ENCODE measurements around the gene CDK11B.

The CDK11B gene

DNA sequence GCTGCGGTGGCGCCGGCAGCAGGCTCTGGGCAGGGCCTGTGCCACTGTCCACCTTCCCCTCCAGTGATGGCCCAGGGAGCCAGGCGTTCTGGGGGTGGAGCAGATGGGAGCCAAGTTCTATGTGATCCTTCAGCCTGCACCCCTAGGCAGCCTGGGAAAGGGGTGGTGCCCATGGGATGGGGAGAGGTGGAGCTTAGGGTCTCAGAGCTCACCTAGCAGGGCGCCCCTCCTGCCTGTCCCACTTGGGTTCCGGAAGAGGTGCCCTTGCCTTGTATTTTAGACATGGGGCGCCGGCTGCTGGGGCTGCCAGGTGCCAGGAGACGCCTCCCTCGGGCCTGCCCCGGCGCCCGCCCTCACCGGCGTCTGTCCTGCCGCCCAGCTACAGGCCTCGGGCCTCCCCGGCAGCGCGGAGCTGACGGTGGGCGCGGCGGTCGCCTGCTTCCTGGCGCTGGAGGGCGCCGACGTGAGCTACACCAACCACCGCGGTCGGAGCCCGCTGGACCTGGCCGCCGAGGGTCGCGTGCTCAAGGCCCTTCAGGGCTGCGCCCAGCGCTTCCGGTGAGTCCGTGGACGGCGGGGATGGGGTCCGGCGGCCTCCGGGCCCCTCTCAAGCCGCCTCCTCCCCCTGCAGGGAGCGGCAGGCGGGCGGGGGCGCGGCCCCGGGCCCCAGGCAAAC, 29.9 kb downstream of the CDK11B start:
- peak overlapping the region; percentile 38; the same call in 1 of the 2 replicates for H3K9ac ChIP-seq (ENCODE audit: low read depth, low read length)
- H3K4me1 ChIP-seq (ENCODE audit: insufficient read depth, low read length) = no peaks in the 10 kb centered on the region
- no peaks in the 10 kb centered on the region for H3K9me3 ChIP-seq (ENCODE audit: control insufficient read depth, insufficient read depth, low read length)
- no peaks in the 10 kb centered on the region for H3K36me3 ChIP-seq (ENCODE audit: insufficient read depth, low read length)

DNA sequence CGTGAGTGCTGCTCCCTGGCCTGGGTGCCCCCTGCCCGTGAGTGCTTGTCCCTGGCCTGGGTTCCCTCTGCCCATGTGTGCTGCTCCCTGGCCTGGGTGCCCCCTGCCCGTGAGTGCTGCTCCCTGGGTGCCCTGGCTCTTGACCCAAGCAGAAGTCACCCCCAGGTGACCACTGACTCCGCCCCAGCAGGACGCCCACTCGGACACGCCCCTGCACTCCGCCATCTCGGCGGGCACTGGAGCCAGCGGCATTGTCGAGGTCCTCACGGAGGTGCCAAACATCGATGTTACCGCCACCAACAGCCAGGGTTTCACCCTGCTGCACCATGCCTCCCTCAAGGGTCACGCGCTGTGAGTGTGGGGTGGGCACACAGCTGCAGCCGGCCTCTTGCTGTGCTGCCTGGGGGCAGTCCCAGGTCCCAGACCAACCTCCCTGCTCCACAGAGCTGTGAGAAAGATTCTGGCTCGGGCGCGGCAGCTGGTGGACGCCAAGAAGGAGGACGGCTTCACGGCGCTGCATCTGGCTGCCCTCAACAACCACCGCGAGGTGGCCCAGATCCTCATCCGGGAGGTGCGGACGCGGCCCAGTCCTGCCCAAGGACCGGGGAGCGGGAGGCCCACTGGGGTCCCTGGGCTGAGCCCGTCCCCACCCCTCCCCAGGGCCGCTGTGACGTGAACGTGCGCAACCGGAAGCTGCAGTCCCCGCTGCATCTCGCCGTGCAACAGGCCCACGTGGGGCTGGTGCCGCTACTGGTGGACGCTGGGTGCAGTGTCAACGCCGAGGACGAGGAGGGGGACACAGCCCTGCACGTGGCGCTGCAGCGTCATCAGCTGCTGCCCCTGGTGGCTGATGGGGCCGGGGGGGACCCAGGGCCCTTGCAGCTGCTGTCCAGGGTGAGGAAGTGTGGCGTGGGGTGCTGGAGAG, 30.7 kb downstream of the CDK11B start:
- Histone ChIP-seq H3K9ac (ENCODE audit: low read depth, low read length) (no peak overlapping the region), H3K36me3 (ENCODE audit: insufficient read depth, low read length) (no peaks in the 10 kb centered on the region), H3K4me1 (ENCODE audit: insufficient read depth, low read length) (no peaks in the 10 kb centered on the region), H3K9me3 (ENCODE audit: control insufficient read depth, insufficient read depth, low read length) (no peaks in the 10 kb centered on the region)

DNA sequence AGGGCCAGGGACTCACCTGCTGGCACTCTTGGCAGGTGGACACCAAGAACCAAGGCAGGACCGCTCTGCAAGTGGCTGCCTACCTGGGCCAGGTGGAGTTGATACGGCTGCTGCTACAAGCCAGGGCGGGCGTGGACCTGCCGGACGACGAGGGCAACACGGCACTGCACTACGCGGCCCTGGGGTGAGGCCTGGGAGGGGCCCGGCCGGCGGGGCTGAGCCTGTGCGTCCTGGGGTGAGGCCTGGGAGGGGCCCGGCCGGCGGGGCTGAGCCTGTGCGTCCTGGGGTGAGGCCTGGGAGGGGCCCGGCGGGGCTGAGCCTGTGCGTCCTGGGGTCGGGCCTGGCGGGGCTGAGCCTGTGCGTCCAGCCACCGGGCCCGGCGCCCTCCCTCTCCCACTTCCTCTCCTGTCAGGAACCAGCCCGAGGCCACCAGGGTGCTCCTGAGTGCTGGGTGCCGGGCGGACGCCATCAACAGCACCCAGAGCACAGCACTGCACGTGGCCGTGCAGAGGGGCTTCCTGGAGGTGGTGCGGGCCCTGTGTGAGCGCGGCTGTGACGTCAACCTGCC, 31.5 kb downstream of the CDK11B start:
- H3K4me1 ChIP-seq (ENCODE audit: insufficient read depth, low read length) = no peaks in the 10 kb centered on the region
- no peaks in the 10 kb centered on the region for H3K9me3 ChIP-seq (ENCODE audit: control insufficient read depth, insufficient read depth, low read length)
- no peaks in the 10 kb centered on the region for H3K36me3 ChIP-seq (ENCODE audit: insufficient read depth, low read length)
- no peak overlapping the region for H3K9ac ChIP-seq (ENCODE audit: low read depth, low read length)

DNA sequence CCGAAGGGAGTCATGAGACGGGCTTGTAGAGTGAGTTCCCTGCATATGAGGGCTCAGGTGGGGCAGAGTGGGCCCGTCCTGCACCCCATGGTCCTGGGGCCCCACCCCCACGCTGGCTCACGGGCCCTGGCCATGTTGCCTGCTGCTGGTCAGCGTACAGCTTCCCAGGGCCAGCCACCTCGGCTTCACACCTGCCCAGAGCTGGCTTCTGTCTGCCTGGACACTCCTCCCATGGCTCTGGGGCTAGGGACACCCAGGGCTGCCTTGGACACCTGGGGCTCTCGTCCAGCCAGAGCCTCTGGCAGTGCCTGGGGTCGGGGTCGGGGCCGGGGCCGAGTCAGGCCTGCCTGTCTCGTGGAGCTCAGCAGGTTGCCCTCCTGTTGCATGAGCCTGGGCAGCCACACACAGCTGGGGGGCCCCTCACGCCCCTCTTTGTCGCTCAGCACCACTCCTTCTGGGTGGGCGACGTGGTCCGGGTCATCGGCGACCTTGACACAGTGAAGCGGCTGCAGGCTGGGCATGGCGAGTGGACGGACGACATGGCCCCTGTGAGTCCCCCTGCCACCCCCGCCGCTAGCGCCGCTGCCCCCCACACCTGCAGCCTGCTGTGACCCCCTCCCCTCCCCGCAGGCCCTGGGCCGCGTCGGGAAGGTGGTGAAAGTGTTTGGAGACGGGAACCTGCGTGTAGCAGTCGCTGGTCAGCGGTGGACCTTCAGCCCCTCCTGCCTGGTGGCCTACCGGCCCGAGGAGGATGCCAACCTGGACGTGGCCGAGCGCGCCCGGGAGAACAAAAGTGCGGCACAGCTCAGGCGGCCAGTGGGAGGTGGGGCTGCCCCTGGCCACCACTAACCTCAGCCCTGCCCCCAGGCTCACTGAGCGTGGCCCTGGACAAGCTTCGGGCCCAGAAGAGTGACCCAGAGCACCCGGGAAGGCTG, 32.3 kb downstream of the CDK11B start:
- Histone ChIP-seq H3K4me1 (ENCODE audit: insufficient read depth, low read length) (no peaks in the 10 kb centered on the region), H3K9me3 (ENCODE audit: control insufficient read depth, insufficient read depth, low read length) (no peaks in the 10 kb centered on the region), H3K36me3 (ENCODE audit: insufficient read depth, low read length) (no peaks in the 10 kb centered on the region)

DNA sequence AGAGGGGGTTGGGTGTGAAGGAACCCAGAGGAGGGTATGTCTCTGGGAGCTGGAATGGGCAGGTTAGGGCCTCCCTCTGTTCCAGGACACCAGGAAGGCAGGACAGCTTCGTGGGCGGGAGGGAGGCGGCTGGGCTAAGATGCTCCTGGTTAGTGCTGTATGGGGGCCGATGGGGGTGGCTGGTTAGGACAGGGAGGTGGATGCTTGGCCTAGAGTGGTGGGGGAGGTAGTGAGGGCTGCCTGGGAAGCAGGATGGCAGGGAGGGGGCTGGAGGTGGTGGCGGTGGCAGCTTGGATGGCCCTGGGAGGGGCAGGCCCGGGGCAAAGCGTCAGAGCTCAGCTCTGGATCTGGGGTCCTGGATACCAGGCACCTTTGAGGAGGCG, 33.0 kb downstream of the CDK11B start:
- Histone ChIP-seq H3K4me1 (ENCODE audit: insufficient read depth, low read length) (no peaks in the 10 kb centered on the region), H3K36me3 (ENCODE audit: insufficient read depth, low read length) (no peaks in the 10 kb centered on the region), H3K9me3 (ENCODE audit: control insufficient read depth, insufficient read depth, low read length) (no peaks in the 10 kb centered on the region), H3K9ac (ENCODE audit: low read depth, low read length) (no peak overlapping the region)

More for the DNA sequence above, 32.3 kb downstream of the CDK11B start:
- no peak overlapping the region for H3K9ac ChIP-seq (ENCODE audit: low read depth, low read length)

DNA sequence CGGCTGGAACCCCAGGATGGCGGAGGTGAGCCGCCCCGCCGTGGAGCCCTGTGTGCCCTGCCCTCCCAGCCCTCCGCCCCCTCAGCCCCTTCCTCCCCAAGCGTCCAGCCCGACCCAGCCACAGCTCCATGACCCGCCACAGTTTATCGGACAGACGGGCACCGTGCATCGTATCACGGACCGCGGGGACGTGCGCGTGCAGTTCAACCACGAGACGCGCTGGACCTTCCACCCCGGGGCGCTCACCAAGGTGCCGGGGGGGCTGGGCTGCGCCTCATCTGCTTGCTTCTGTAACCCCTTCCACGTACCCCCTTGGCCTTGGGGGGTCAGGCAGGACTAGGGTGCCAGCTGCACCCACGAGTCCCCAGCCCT, 33.4 kb downstream of the CDK11B start:
- H3K9ac ChIP-seq (ENCODE audit: low read depth, low read length) = no peak overlapping the region
- no peaks in the 10 kb centered on the region for H3K9me3 ChIP-seq (ENCODE audit: control insufficient read depth, insufficient read depth, low read length)
- H3K4me1 ChIP-seq (ENCODE audit: insufficient read depth, low read length) = no peaks in the 10 kb centered on the region
- H3K36me3 ChIP-seq (ENCODE audit: insufficient read depth, low read length) = no peaks in the 10 kb centered on the region

DNA sequence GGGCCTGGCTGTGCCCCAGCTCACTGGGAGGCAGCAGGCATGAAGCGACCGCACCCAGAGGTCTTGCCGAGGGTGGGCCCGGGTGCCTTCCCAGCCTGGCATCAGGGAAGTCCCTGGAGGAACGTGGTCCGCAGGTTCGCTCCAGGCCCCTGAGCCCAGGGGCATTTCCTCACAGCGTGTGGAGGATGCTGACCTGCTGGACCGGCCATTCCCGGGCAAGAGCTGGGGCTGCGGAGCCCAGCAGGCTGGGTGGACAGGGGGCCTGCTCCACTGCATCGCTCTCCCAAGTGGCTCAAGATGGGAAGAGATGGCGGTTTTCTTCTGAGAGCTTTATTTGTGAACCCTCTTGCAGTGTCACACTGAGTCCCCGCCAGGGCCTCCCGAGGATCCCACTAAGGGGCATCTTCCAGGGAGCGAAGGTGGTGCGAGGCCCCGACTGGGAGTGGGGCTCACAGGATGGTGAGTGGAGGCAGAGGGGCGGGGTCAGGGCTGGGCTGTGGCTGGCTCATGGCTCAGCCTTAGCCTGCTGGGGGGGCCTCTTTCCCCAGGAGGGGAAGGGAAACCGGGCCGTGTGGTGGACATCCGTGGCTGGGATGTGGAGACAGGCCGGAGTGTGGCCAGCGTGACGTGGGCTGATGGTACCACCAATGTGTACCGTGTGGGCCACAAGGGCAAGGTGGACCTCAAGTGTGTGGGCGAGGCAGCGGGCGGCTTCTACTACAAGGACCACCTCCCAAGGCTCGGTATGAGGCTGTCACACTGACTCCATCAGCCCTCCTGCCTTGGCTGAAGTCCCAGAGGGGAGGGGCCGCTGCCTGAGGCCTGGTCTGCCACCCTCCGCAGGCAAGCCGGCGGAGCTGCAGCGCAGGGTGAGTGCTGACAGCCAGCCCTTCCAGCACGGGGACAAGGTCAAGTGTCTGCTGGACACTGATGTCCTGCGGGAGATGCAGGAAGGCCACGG, 34.1 kb downstream of the CDK11B start:
- Histone ChIP-seq H3K36me3 (ENCODE audit: insufficient read depth, low read length) (no peaks in the 10 kb centered on the region), H3K9ac (ENCODE audit: low read depth, low read length) (no peak overlapping the region), H3K9me3 (ENCODE audit: control insufficient read depth, insufficient read depth, low read length) (no peaks in the 10 kb centered on the region), H3K4me1 (ENCODE audit: insufficient read depth, low read length) (no peaks in the 10 kb centered on the region)

DNA sequence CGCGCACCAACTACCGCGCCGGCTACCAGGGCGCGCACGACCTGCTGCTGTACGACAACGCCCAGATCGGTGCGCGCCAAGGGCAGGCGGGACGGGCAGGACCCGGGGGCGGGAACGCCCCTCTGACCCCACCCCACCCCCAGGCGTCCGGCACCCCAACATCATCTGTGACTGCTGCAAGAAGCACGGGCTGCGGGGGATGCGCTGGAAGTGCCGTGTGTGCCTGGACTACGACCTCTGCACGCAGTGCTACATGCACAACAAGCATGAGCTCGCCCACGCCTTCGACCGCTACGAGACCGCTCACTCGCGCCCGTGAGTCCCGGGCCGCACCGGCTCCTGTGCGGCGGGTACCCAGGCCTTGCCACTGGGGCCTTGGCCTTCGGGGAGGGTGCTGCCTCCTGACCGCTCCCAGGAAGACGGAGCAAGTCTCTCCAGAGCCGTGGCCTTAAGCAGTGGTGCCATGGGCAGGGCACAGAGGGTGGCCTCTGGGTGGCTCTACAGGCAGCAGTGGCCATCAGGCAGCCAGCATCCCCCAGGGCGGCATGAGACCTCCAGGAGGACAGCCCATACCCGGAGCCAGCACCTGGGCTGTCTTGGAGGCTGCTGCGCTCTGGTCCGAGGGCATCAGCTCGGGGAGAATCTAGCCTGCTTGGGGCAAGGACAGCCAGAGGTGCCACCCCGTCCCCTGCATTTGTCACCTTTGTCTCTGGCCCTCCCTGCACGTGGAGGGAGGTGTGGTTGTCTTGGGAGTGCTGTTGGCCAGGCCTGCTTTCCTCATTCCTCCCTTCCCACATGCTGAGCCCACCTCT, 35.0 kb downstream of the CDK11B start:
- Histone ChIP-seq H3K4me1 (ENCODE audit: insufficient read depth, low read length) (no peaks in the 10 kb centered on the region), H3K36me3 (ENCODE audit: insufficient read depth, low read length) (no peaks in the 10 kb centered on the region), H3K9ac (ENCODE audit: low read depth, low read length) (no peak overlapping the region), H3K9me3 (ENCODE audit: control insufficient read depth, insufficient read depth, low read length) (no peaks in the 10 kb centered on the region)

DNA sequence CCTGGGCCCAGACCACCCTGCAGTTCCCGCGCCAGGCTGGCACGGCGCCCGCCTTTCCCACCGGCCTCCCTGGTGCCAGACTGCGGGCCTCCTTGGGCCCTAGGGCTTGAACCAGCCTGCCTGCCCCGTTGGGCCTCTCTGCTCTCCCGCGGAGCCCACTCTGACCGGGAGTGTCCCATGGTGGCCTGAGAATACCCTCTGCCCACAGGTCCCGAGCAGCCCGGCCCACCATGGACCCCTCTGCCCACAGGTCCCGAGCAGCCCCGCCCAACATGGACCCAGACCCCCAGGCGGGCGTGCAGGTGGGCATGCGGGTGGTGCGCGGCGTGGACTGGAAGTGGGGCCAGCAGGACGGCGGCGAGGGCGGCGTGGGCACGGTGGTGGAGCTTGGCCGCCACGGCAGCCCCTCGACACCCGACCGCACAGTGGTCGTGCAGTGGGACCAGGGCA, 35.6 kb downstream of the CDK11B start:
- H3K9ac ChIP-seq (ENCODE audit: low read depth, low read length) = no peak overlapping the region
- no peaks in the 10 kb centered on the region for H3K36me3 ChIP-seq (ENCODE audit: insufficient read depth, low read length)
- no peaks in the 10 kb centered on the region for H3K4me1 ChIP-seq (ENCODE audit: insufficient read depth, low read length)
- no peaks in the 10 kb centered on the region for H3K9me3 ChIP-seq (ENCODE audit: control insufficient read depth, insufficient read depth, low read length)

DNA sequence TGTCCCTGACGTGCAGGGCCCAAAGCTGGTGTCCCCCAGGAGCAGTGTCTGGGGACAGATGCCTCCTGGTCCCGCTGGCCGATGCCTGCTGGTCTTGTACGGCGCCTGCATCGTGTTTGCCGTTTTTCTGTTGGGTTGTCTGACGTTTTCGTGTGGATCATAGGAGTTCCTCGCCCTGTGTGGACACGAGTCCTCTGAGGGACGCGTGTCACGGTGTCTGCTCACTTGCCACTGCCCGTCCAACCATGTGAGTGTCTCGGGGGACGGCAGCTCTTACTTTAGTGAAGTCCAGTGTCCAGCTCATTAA, 36.1 kb downstream of the CDK11B start:
- H3K4me1 ChIP-seq (ENCODE audit: insufficient read depth, low read length) = no peaks in the 10 kb centered on the region
- H3K36me3 ChIP-seq (ENCODE audit: insufficient read depth, low read length) = no peaks in the 10 kb centered on the region
- no peaks in the 10 kb centered on the region for H3K9me3 ChIP-seq (ENCODE audit: control insufficient read depth, insufficient read depth, low read length)
- H3K9ac ChIP-seq (ENCODE audit: low read depth, low read length) = no peak overlapping the region

DNA sequence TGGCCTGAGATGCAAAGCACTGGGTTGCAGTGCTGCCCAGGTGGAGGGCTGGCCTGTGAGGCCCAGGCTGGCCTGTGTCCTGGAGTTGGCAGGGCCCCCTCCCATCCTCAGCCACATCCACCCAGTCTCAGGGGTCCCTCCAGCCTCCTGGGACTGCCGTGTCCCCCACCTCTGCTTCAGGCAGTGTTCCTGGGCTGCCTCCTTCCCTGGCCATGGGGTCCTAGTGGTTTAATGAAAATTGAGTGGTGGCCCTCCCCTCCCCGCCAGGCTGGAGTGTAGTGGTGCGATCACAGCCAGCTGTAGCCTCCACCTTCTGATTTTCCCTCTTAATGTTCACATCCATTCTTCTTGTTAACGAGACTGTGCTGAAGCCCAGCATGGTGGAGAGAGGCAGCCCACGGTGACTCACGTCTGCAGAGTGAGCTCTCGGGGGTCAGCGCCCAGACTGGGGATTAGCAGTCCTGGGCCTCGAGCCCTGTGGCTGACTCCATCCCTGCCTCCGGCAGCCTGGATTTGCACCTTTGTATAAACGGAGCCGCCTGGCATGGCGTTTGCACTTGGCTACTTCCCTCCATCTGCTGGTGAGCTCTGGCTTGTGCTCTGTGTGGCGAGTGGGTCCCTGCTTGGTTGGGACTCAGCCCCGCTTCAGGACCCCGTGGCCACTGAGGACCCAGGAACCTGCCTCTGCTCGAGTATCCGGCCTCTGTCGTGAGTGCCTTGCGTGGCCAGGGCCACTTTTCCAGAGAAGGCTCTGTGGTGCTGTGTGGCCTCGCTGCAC, 36.6 kb downstream of the CDK11B start:
- Histone ChIP-seq H3K36me3 (ENCODE audit: insufficient read depth, low read length) (no peaks in the 10 kb centered on the region; the same call in 1 of the 2 replicates), H3K4me1 (ENCODE audit: insufficient read depth, low read length) (no peaks in the 10 kb centered on the region), H3K9ac (ENCODE audit: low read depth, low read length) (no peak overlapping the region), H3K9me3 (ENCODE audit: control insufficient read depth, insufficient read depth, low read length) (no peaks in the 10 kb centered on the region)

Measured in ES-I3 (cell line).